OCI-LY1 (cell line): ENCODE measurements around the gene TAF4.

Experiments
- CTCF ChIP-seq: fragments of 200-600 bp; sonication (generic), shearing (Covaris generic); IDR thresholded peaks from 2 replicates; pipeline ENCODE4 v1.5.1; 2017; ENCODE audit warnings: mild to moderate bottlenecking, antibody characterized with exemption, low read length, moderate library complexity, mixed read lengths
- EZH2 ChIP-seq: fragments of 200-600 bp; sonication (generic), shearing (Covaris generic); IDR thresholded peaks from 2 replicates; pipeline ENCODE4 v1.8.0; 2017; ENCODE audit warnings: borderline replicate concordance, mixed run types, mild to moderate bottlenecking, antibody characterized with exemption, low read length, moderate library complexity, mixed read lengths

GRCh38 chr20:62111148-62111547, 45.5 kb upstream of the TAF4 start:
- TF ChIP-seq CTCF (no peak), EZH2 (no peak)
